ENCODE data around the gene VMA21. TPM values are rescaled to one million over a fixed set of nuclear protein-coding genes. Genes with fewer than 3 reads are reported as not detected.

VMA21 gene
- total and polyA plus RNA-seq, 10 of the 15 experiments (the other 5 are each of a cell fraction or from before 2014, with no cell fraction given): 12.9 to 53.6 (median 41.5) TPM

DNA sequence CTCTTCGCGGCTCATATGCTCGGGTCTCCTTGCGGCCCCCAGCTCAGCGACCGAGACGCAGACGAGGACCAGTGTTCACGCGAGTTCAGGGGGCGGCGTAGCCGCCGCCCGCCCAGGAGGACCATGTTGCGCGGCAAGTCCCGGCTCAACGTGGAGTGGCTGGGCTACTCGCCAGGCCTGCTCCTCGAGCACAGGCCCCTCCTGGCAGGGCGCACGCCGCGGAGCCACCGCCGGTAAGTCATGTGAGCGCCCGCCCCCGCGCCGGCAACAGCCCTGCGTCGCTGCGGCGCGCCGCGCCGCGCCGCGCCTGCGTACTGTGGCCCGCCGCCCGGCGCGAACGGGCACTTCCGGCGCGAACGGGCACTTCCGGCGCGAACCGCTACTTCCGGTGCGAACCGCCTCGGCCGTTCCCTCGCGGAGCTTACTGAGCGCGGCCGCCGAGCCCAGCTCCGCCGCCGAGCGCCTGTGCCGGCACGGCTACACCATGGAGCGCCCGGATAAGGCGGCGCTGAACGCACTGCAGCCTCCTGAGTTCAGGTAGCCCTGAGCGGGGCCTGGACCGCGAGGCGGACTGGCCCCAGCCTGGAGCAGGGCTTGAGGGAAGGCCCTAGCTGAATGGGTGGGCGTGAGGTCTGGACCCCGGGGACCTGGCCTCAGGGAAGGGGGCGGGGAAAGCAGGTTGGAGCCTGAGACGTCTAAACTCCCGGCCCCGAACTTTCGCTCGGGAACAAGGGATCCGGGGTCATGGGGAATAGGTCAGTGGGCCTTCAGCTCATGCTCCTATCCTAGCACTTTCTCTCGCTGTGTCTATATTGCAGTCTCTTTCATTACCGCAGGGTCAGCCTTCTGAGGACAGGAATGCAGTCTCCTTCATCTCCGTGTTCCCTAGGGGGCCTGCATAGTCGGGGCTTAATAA lies at the start of gene VMA21 (continued):
- TF ChIP-seq, protein P1, sequence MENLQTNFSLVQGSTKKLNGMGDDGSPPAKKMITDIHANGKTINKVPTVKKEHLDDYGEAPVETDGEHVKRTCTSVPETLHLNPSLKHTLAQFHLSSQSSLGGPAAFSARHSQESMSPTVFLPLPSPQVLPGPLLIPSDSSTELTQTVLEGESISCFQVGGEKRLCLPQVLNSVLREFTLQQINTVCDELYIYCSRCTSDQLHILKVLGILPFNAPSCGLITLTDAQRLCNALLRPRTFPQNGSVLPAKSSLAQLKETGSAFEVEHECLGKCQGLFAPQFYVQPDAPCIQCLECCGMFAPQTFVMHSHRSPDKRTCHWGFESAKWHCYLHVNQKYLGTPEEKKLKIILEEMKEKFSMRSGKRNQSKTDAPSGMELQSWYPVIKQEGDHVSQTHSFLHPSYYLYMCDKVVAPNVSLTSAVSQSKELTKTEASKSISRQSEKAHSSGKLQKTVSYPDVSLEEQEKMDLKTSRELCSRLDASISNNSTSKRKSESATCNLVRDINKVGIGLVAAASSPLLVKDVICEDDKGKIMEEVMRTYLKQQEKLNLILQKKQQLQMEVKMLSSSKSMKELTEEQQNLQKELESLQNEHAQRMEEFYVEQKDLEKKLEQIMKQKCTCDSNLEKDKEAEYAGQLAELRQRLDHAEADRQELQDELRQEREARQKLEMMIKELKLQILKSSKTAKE (IDR thresholded peaks at IDR 0.05; ENCODE audit: low read depth, poor library complexity, severe bottlenecking): no peak
- TF ChIP-seq ZNF274 (IDR thresholded peaks at IDR 0.05; ENCODE audit: insufficient read depth, insufficient read length) (no peak), JUNB (IDR thresholded peaks at IDR 0.05) (no peak), SRF (IDR thresholded peaks at IDR 0.05; ENCODE audit: low read depth in 2 of 2, low read length in 2 of 2) (no peak), SPI1 (IDR thresholded peaks at IDR 0.05; ENCODE audit: borderline replicate concordance, insufficient read depth, low read depth, low read length) (no peak), NR2F1 (conservative IDR thresholded peaks at IDR 0.05) (peak; percentile 61)
- TF ChIP-seq, protein P2, sequence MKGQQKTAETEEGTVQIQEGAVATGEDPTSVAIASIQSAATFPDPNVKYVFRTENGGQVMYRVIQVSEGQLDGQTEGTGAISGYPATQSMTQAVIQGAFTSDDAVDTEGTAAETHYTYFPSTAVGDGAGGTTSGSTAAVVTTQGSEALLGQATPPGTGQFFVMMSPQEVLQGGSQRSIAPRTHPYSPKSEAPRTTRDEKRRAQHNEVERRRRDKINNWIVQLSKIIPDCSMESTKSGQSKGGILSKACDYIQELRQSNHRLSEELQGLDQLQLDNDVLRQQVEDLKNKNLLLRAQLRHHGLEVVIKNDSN (IDR thresholded peaks at IDR 0.05; ENCODE audit: borderline replicate concordance, extremely low read length, insufficient read depth, low read depth, low read length): peak; percentile 61
- TF ChIP-seq, protein P3, sequence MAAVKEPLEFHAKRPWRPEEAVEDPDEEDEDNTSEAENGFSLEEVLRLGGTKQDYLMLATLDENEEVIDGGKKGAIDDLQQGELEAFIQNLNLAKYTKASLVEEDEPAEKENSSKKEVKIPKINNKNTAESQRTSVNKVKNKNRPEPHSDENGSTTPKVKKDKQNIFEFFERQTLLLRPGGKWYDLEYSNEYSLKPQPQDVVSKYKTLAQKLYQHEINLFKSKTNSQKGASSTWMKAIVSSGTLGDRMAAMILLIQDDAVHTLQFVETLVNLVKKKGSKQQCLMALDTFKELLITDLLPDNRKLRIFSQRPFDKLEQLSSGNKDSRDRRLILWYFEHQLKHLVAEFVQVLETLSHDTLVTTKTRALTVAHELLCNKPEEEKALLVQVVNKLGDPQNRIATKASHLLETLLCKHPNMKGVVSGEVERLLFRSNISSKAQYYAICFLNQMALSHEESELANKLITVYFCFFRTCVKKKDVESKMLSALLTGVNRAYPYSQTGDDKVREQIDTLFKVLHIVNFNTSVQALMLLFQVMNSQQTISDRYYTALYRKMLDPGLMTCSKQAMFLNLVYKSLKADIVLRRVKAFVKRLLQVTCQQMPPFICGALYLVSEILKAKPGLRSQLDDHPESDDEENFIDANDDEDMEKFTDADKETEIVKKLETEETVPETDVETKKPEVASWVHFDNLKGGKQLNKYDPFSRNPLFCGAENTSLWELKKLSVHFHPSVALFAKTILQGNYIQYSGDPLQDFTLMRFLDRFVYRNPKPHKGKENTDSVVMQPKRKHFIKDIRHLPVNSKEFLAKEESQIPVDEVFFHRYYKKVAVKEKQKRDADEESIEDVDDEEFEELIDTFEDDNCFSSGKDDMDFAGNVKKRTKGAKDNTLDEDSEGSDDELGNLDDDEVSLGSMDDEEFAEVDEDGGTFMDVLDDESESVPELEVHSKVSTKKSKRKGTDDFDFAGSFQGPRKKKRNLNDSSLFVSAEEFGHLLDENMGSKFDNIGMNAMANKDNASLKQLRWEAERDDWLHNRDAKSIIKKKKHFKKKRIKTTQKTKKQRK (IDR thresholded peaks at IDR 0.05; ENCODE audit: low read depth, low read length): no peak
- TF ChIP-seq, protein P4, sequence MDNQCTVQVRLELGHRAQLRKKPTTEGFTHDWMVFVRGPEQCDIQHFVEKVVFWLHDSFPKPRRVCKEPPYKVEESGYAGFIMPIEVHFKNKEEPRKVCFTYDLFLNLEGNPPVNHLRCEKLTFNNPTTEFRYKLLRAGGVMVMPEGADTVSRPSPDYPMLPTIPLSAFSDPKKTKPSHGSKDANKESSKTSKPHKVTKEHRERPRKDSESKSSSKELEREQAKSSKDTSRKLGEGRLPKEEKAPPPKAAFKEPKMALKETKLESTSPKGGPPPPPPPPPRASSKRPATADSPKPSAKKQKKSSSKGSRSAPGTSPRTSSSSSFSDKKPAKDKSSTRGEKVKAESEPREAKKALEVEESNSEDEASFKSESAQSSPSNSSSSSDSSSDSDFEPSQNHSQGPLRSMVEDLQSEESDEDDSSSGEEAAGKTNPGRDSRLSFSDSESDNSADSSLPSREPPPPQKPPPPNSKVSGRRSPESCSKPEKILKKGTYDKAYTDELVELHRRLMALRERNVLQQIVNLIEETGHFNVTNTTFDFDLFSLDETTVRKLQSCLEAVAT (IDR thresholded peaks at IDR 0.05): 0 out of 2 replicates have a peak, but pooled peaks have one; percentile 4

All from GM12878 (cell line).